Body of pancreas (tissue), 4 donors: ENCODE measurements around the gene ACTR1A. TPM values are rescaled to one million over a fixed set of nuclear protein-coding genes. Genes with fewer than 3 reads are reported as not detected.

Experiments used
- ATAC-seq: fragments of 150-250 bp; one replicate; pipeline ENCODE4 v1.9.1; 2016
- DNase-seq, 4 donors: peaks; one replicate each; pipeline ENCODE4 v3.0.0-alpha.2; 2019
- H3K27ac ChIP-seq, 4 donors: fragments of 200-600 bp; sonication (generic); 1 replicate in 3 of 4; 2 replicates in 1 of 4; pipeline versions ENCODE4 v1.5.1 to v1.6.1; 2016 to 2019; ENCODE audit warnings: mild to moderate bottlenecking in 1 of 4, mixed read lengths in 1 of 4, moderate library complexity in 1 of 4
- H3K27me3 ChIP-seq, 2 donors: fragments of 200-600 bp; sonication (generic); one replicate each; pipeline ENCODE4 v1.6.0; 2016; ENCODE audit warnings: mild to moderate bottlenecking in 1 of 2
- H3K36me3 ChIP-seq, 2 donors: fragments of 200-600 bp; sonication (generic); replicated peaks in 1 of 2; 2 replicates each; pipeline ENCODE4 v1.5.1; 2016; ENCODE audit warnings: low read depth in 2 of 2; ENCODE audit not compliant: insufficient read depth in 1 of 2
- H3K4me1 ChIP-seq: fragments of 200-600 bp; sonication (generic); one replicate; pipeline ENCODE4 v1.6.0; 2016
- H3K4me3 ChIP-seq, 2 donors: fragments of 200-600 bp; sonication (generic); 1 replicate in 1 of 2; 2 replicates in 1 of 2; pipeline ENCODE4 v1.5.1; 2016 to 2019
- H3K9me3 ChIP-seq, 3 donors: fragments of 200-600 bp; sonication (generic); 1 replicate in 2 of 3; 2 replicates in 1 of 3; pipeline ENCODE4 v1.5.1; 2016
- CTCF ChIP-seq, 7 experiments: fragments of 450-650 bp in 4 of 7; fragments of 200-600 bp in 3 of 7; sonication (generic) in 3 of 7; IDR thresholded peaks; one replicate each; pipeline ENCODE4 v1.5.1; 2016 to 2019; ENCODE audit warnings: antibody characterized with exemption in 7 of 7
- POLR2A ChIP-seq, 3 donors: fragments of 450-650 bp; IDR thresholded peaks; one replicate each; pipeline ENCODE4 v1.6.1; 2016; ENCODE audit warnings: antibody characterized with exemption in 3 of 3, mild to moderate bottlenecking in 2 of 3
- WGBS, 2 donors: methylation state at CpG; one replicate each; pipeline ENCODE4 v1.1.5; 2017; 5-methylcytosine and 5-hydroxymethylcytosine counted together
- intact Hi-C: fragments of 100-400 bp; cut with DNase I; formaldehyde crosslinking; loops from one replicate; pipeline ENCODE4 v1.15.1; 2023
- microRNA counts, 2 donors: library from miRNA; unstranded; fragments of <30 nt; microRNA quantifications; one replicate each; lab custom pipeline; 2017
- microRNA-seq, 2 donors: library from miRNA; unstranded; fragments of <30 nt; microRNA quantifications; one replicate each; pipeline ENCODE4, GENCODE V29; 2016; ENCODE audit warnings: borderline number of aligned reads in 2 of 2, borderline replicate concordance in 2 of 2
- small RNA-seq: library from RNA; depleted of rRNA; stranded (forward); fragments of <200 nt; gene quantifications from one replicate; pipeline ENCODE3, GENCODE V24; 2016
- total RNA-seq, 2 donors: library from RNA; depleted of rRNA; stranded (reverse); fragments of >200 nt; gene quantifications; one replicate each; pipeline ENCODE4 v1.1.0, GENCODE V29; 2016

The ACTR1A gene
- total RNA-seq, 2 donors from 2014 or later, result 35.5 to 55.0 TPM

GRCh38 chr10:102432162-102432950 lies 70.2 kb downstream of the ACTR1A start, which contains the start of gene CUEDC2:
Gene CUEDC2 (minus strand): TSS chr10:102432574. CDS start chr10:102425188, 7,386 bp downstream.
- peaks cover 15% of the 10 kb centered on the region for H3K4me1 ChIP-seq
- no peaks in the 10 kb centered on the region for H3K27me3 ChIP-seq
- ATAC-seq, result peak; percentile 98
- peak within 1 kb of the TSS; percentile 60 to 76 (median 70) for H3K27ac ChIP-seq
- peak within 1 kb of the TSS; percentile 42 to 79 for H3K4me3 ChIP-seq
- WGBS, 2 donors, result 0 to 2% methylated on average over 19 to 41 of the region's 52 CpGs
- peak in 2 of 3 donors; percentile 61 to 67 for TF ChIP-seq POLR2A (IDR thresholded peaks at IDR 0.05)
- TF ChIP-seq CTCF (IDR thresholded peaks at IDR 0.05), result peak in 1 of 7 experiments; percentile 26
- H3K9me3 ChIP-seq, result no peaks in the 10 kb centered on the region
- no peaks in the 10 kb centered on the region for H3K36me3 ChIP-seq
- intact Hi-C loops, result no loop called here
- peak; percentile 96 to 97 (median 96) for DNase-seq

- DNase-seq, result no peak
- Histone ChIP-seq H3K27ac (peak overlapping the region; percentile 60 to 76 (median 70)), H3K27me3 (no peaks in the 10 kb centered on the region), H3K4me3 (peak overlapping the region; percentile 42 to 79), H3K4me1 (peaks cover 15% of the 10 kb centered on the region), H3K36me3 (no peaks in the 10 kb centered on the region), H3K9me3 (no peaks in the 10 kb centered on the region)
- no peak for TF ChIP-seq POLR2A (IDR thresholded peaks at IDR 0.05)
- TF ChIP-seq CTCF (IDR thresholded peaks at IDR 0.05), result no peak
- intact Hi-C loops, result no loop called here
- peak; percentile 1 for ATAC-seq
- WGBS, 2 donors, result 11 to 16% methylated on average over 4 of the region's 4 CpGs
Observed at GRCh38 chr10:102431452-102432124, 70.9 kb downstream of the ACTR1A start.

GRCh38 chr10:102429468-102429867 lies 73.0 kb downstream of the ACTR1A start:
- H3K27ac ChIP-seq, result no peak overlapping the region
- no peaks in the 10 kb centered on the region for H3K27me3 ChIP-seq
- no peak for TF ChIP-seq CTCF (IDR thresholded peaks at IDR 0.05)
- no peak for TF ChIP-seq POLR2A (IDR thresholded peaks at IDR 0.05)
- H3K4me3 ChIP-seq, result no peak overlapping the region
- intact Hi-C loops, result no loop called here
- peaks cover 15% of the 10 kb centered on the region for H3K4me1 ChIP-seq
- no peak for ATAC-seq
- H3K9me3 ChIP-seq, result no peaks in the 10 kb centered on the region
- H3K36me3 ChIP-seq, result no peaks in the 10 kb centered on the region
- 85 to 93% methylated on average over 4 to 8 of the region's 8 CpGs for WGBS, 2 donors
- DNase-seq, result no peak

MicroRNAs encoded within 50 kb of the gene (microRNA counts, 767-probe panel; counts per million panel counts)
- microRNA hsa-miR-146b-3p (lab: Ali Mortazavi, UCI) (0 to 736 counts per million in 2 donors), microRNA hsa-miR-146b-5p (lab: Ali Mortazavi, UCI) (0 to 736 counts per million in 2 donors)

Small RNA genes lying within 50 kb of the gene (microRNA-seq; reads per million reads assigned to microRNA genes)
- gene MIR146B, result 811 to 1,359 reads per million in 2 donors

Small RNA genes lying within 50 kb of the gene (small RNA-seq; reads per million reads assigned to genes)
- 2,025 reads per million, percentile 99 among the genes with 10 or more reads in this experiment for gene MIR146B

Other genes with a start within 250 kb of the ACTR1A start
- 10 to 100 TPM; 17.9 to 30.0 TPM for gene NFKB2, start 107.0 kb downstream of the ACTR1A start, total RNA-seq
- 1 to 10 TPM; 2.6 to 5.3 TPM for gene PSD, start 83.9 kb downstream of the ACTR1A start, total RNA-seq
- gene FBXL15, start 81.9 kb downstream of the ACTR1A start, total RNA-seq, result 10 to 100 TPM; 12.7 to 38.6 TPM
- 10 to 100 TPM; 30.3 to 35.5 TPM for gene CUEDC2, start 70.1 kb downstream of the ACTR1A start, total RNA-seq
- gene C10orf95, start 51.2 kb downstream of the ACTR1A start, total RNA-seq, result 1 to 10 TPM in 1 of 2 donors, under 1 TPM in 1; 0.66 to 4.2 TPM
- 1 to 10 TPM; 3.1 to 6.6 TPM for gene SUFU, start 1.3 kb upstream of the ACTR1A start, total RNA-seq
- gene TRIM8, start 141.8 kb upstream of the ACTR1A start, total RNA-seq, result 100 to 1,000 TPM; 121 to 156 TPM
- gene ARL3, start 211.7 kb upstream of the ACTR1A start, total RNA-seq, result 1 to 10 TPM; 1.8 to 4.0 TPM
- 1 to 10 TPM; 2.1 to 7.3 TPM for gene SFXN2, start 211.9 kb upstream of the ACTR1A start, total RNA-seq
- 10 to 100 TPM; 30.6 to 55.4 TPM for gene WBP1L, start 241.2 kb upstream of the ACTR1A start, total RNA-seq